HG03097 (cell line): ENCODE data around the gene GUCY2D.
"Not testable (repeated sequence)": the region's sequence is repeated elsewhere in the genome, so short reads cannot be mapped to it uniquely, and the experiment has no call there.

Experiments
- ATAC-seq: cut with Tn5 transposase; IDR thresholded peaks from one replicate; pipeline ENCODE4 v1.9.1; 2021; ENCODE audit not compliant: unreplicated experiment, low FRiP score

Gene GUCY2D

GRCh38 chr17:8001976-8002720 is at the start of gene GUCY2D:
GUCY2D (plus strand) TSS chr17:8002615; CDS start chr17:8003048, 433 bp downstream.
- no peak for ATAC-seq

- not testable (repeated sequence) for ATAC-seq
These were observed 49.1 kb upstream of the GUCY2D start for GRCh38 chr17:7953266-7953665.

GRCh38 chr17:7955414-7956227 is 46.8 kb upstream of the GUCY2D start:
- no peak for ATAC-seq

GRCh38 chr17:7956228-7956965 is 46.0 kb upstream of the GUCY2D start:
- ATAC-seq = no peak

- no peak for ATAC-seq
These were observed 42.7 kb upstream of the GUCY2D start for GRCh38 chr17:7959503-7960253.

- ATAC-seq = no peak
These were observed 41.0 kb upstream of the GUCY2D start for GRCh38 chr17:7961421-7961820.

- no peak for ATAC-seq
These were observed 34.7 kb upstream of the GUCY2D start for GRCh38 chr17:7967751-7968150.

GRCh38 chr17:7969433-7969832 is 33.0 kb upstream of the GUCY2D start:
- no peak for ATAC-seq

GRCh38 chr17:7971651-7972050 is 30.8 kb upstream of the GUCY2D start:
- no peak for ATAC-seq

- no peak for ATAC-seq
These were observed 30.2 kb upstream of the GUCY2D start for GRCh38 chr17:7972131-7972785.

- no peak for ATAC-seq
These were observed 27.7 kb upstream of the GUCY2D start for GRCh38 chr17:7974638-7975131.

- no peak for ATAC-seq
These were observed 25.4 kb upstream of the GUCY2D start for GRCh38 chr17:7977039-7977438.

GRCh38 chr17:7977805-7978204 is 24.6 kb upstream of the GUCY2D start:
- no peak for ATAC-seq

GRCh38 chr17:7982173-7982572 is 20.2 kb upstream of the GUCY2D start:
- no peak for ATAC-seq

GRCh38 chr17:7982666-7983065 is 19.7 kb upstream of the GUCY2D start:
- ATAC-seq = no peak

- no peak for ATAC-seq
These were observed 17.5 kb upstream of the GUCY2D start for GRCh38 chr17:7984904-7985303.

GRCh38 chr17:7987112-7987893 is 15.1 kb upstream of the GUCY2D start:
- no peak for ATAC-seq

- no peak for ATAC-seq
These were observed 13.7 kb upstream of the GUCY2D start for GRCh38 chr17:7988750-7989178.
